Measurements from ENCODE around the gene MT1E. TPM values are rescaled to one million over a fixed set of nuclear protein-coding genes. Genes with fewer than 3 reads are reported as not detected.
A peak's percentile ranks its signal among the peaks of the same experiment; 100 is the strongest.

Gene MT1E
- total and polyA plus RNA-seq, 2 of the 8 experiments (the other 6 are each of a cell fraction or from before 2014, with no cell fraction given): 7.9 to 117 TPM

- Histone ChIP-seq H3K9ac (replicated peaks in 1 of 4; ENCODE audit: extremely low read depth in 1 of 4, low read depth in 3 of 4, low read length in 3 of 4) (no peak overlapping the region), H3K79me1 (ENCODE audit: low read depth, low read length) (no peaks in the 10 kb centered on the region), H4K20me1 (replicated peaks in 1 of 2; ENCODE audit: control insufficient read depth in 1 of 2, insufficient read depth in 2 of 2, low read length in 2 of 2) (peaks cover 0 to 2% of the 10 kb centered on the region in 2 experiments), H3K23me2 (ENCODE audit: low read depth, low read length) (peaks cover 7% of the 10 kb centered on the region; the same call in 1 of the 2 replicates), H2BK12ac (ENCODE audit: low read depth, low read length) (no peak overlapping the region), H3K36me3 (ENCODE audit: control insufficient read depth in 2 of 4, insufficient read depth in 4 of 4, low read length in 3 of 4) (no peaks in the 10 kb centered on the region), H2BK120ac (replicated peaks; ENCODE audit: low read depth, low read length) (no peak overlapping the region), H2BK20ac (ENCODE audit: low read length) (no peak overlapping the region), H3K23ac (ENCODE audit: insufficient read length) (no peak overlapping the region), H3K79me2 (ENCODE audit: control insufficient read depth in 1 of 2, insufficient read depth in 2 of 2, low read length in 2 of 2) (no peaks in the 10 kb centered on the region), H2AK5ac (ENCODE audit: low read depth, low read length) (no peak overlapping the region), H3K27ac (ENCODE audit: low read depth, low read length) (no peak overlapping the region), H3K4me3 (ENCODE audit: extremely low read depth in 1 of 4, insufficient read depth in 2 of 4, low read depth in 3 of 4, low read length in 4 of 4) (no peak overlapping the region), H2BK5ac (ENCODE audit: low read depth, low read length) (no peak overlapping the region), H4K5ac (ENCODE audit: insufficient read length, low read depth, low read length) (no peak overlapping the region), H3K4ac (replicated peaks; ENCODE audit: insufficient read length, low read depth, low read length) (no peak overlapping the region), H3K18ac (ENCODE audit: extremely low read depth, low read length) (no peak overlapping the region), H4K8ac (ENCODE audit: extremely low read depth, insufficient read depth, low read length) (no peak overlapping the region), H2AFZ (ENCODE audit: low read length) (no peak overlapping the region), H3K4me1 (replicated peaks in 1 of 4; ENCODE audit: control insufficient read depth in 3 of 4, insufficient read depth in 4 of 4, low read length in 3 of 4) (peaks cover 0 to 6% (median 3%) of the 10 kb centered on the region in 4 experiments; a peak in 3 of 7 replicates), H3K9me3 (ENCODE audit: insufficient read depth in 2 of 2, low read depth in 1 of 2, low read length in 1 of 2) (no peaks in the 10 kb centered on the region), H3K4me2 (ENCODE audit: insufficient read depth in 1 of 2, low read depth in 2 of 2, low read length in 2 of 2) (no peak overlapping the region), H3K14ac (ENCODE audit: insufficient read length) (no peak overlapping the region), H4K91ac (replicated peaks; ENCODE audit: insufficient read length, low read length) (no peak overlapping the region), H3K27me3 (replicated peaks in 1 of 4; ENCODE audit: control insufficient read depth in 3 of 4, extremely low read depth in 1 of 4, insufficient read depth in 3 of 4, low read length in 3 of 4) (peaks cover 2 to 25% (median 17%) of the 10 kb centered on the region in 4 experiments), H2BK15ac (ENCODE audit: low read length) (no peak overlapping the region), H3K56ac (replicated peaks; ENCODE audit: insufficient read length, low read depth, low read length) (no peak overlapping the region)
- ChIA-PET POLR2A (ENCODE audit: partially characterized antibody) (interaction anchor here (0.7 to 1.0 kb wide), 2 partner anchors 22 to 64 kb away, joined by 3 to 5 read pairs; partner anchors contain the start of genes MT1E and MT1G), CTCF (ENCODE audit: partially characterized antibody) (interaction anchor here (0.7 to 9.2 kb wide), 24 partner anchors 8 to 188 kb away, joined by 3 to 85 read pairs (median 4); partner anchors contain the start of genes MT1E and MT3)
- WGBS, 2 experiments (ENCODE audit: extremely low coverage in 1 of 2, insufficient coverage in 1 of 2, insufficient read length in 1 of 2, insufficient replicate concordance in 2 of 2, low coverage in 1 of 2, low lambda C conversion rate in 2 of 2, missing lambda C conversion rate in 1 of 2): 76% methylated on average over 4 of the region's 4 CpGs; no CpG with 5 or more reads in 1 of the 2 experiments
- DNase-seq (ENCODE audit: low read depth in 1 of 2, low spot score in 2 of 2) (no peak), FAIRE-seq (peak; percentile 28)
- TF ChIP-seq CTCF (IDR thresholded peaks at IDR 0.05; ENCODE audit: control extremely low read depth in 1 of 3, insufficient read depth in 1 of 3, low read depth in 1 of 3, low read length in 3 of 3): peak; percentile 50 to 70 (median 59)
- no peak for TF ChIP-seq HDAC6 (IDR thresholded peaks at IDR 0.05; ENCODE audit: low read depth, low read length)
- no peak for TF ChIP-seq EGR1 (IDR thresholded peaks at IDR 0.05; ENCODE audit: borderline replicate concordance, low read depth, low read length)
- TF ChIP-seq RNF2 (IDR thresholded peaks at IDR 0.05; ENCODE audit: borderline replicate concordance, low read depth, low read length, missing control alignments, poor library complexity, severe bottlenecking): no peak
- TF ChIP-seq, protein P1, sequence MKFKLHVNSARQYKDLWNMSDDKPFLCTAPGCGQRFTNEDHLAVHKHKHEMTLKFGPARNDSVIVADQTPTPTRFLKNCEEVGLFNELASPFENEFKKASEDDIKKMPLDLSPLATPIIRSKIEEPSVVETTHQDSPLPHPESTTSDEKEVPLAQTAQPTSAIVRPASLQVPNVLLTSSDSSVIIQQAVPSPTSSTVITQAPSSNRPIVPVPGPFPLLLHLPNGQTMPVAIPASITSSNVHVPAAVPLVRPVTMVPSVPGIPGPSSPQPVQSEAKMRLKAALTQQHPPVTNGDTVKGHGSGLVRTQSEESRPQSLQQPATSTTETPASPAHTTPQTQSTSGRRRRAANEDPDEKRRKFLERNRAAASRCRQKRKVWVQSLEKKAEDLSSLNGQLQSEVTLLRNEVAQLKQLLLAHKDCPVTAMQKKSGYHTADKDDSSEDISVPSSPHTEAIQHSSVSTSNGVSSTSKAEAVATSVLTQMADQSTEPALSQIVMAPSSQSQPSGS (IDR thresholded peaks at IDR 0.05; ENCODE audit: low read length): no peak
- TF ChIP-seq TEAD4 (IDR thresholded peaks at IDR 0.05; ENCODE audit: low read depth, low read length): no peak
Measured at GRCh38 chr16:56603589-56603988, 22.0 kb upstream of the MT1E start.
